ENCODE measurements around the gene MAL.
"Not testable (repeated sequence)": the region's sequence is repeated elsewhere in the genome, so short reads cannot be mapped to it uniquely, and the experiment has no call there.

MAL gene

GRCh38 chr2:95036596-95037383 lies 11.3 kb downstream of the MAL start:
- no peak for DNase-seq

DNA sequence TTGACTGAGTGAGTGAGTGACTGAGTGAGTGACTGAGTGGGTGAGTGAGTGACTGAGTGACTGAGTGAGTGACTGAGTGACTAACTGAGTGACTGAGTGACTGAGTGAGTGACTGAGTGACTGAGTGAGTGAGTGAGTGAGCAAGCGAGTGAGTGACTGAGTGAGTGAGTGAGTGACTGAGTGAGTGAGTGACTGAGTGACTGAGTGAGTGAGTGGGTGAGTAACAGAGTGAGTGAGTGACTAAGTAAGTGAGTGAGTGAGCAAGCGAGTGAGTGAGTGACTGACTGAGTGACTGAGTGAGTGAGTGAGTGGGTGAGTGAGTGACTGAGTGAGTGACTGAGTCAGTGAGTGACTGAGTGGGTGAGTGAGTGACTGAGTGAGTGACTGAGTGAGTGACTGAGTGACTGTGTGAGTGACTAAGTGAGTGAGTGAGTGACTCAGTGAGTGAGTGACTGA lies 11.9 kb downstream of the MAL start:
- DNase-seq: no peak

DNA sequence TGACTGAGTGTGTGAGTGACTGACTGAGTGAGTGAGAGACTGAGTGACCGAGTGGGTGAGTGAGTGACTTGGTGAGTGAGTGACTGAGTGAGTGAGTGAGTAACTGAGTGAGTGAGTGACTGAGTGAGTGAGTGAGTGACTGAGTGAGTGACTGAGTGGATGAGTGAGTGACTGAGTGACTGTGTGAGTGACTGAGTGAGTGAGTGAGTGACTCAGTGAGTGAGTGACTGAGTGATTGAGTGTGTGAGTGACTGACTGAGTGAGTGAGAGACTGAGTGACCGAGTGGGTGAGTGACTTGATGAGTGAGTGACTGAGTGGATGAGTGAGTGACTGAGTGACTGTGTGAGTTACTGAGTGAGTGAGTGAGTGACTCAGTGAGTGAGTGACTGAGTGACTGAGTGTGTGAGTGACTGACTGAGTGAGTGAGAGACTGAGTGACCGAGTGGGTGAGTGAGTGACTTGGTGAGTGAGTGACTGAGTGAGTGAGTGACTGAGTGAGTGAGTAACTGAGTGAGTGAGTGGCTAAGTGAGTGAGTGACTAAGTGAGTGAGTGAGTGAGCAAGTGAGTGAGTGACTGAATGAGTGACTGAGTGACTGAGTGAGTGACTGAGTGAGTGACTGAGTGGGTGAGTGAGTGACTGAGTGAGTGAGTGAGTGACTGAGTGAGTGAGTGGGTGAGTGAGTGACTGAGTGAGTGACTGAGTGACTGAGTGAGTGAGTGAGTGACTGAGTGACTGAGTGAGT lies 12.5 kb downstream of the MAL start:
- not testable (repeated sequence) for DNase-seq

GRCh38 chr2:95038635-95039298 lies 13.3 kb downstream of the MAL start:
- no peak for DNase-seq

GRCh38 chr2:95039363-95039762 lies 13.9 kb downstream of the MAL start:
- no peak for DNase-seq

GRCh38 chr2:95039978-95040377 lies 14.5 kb downstream of the MAL start:
- no peak for DNase-seq

DNA sequence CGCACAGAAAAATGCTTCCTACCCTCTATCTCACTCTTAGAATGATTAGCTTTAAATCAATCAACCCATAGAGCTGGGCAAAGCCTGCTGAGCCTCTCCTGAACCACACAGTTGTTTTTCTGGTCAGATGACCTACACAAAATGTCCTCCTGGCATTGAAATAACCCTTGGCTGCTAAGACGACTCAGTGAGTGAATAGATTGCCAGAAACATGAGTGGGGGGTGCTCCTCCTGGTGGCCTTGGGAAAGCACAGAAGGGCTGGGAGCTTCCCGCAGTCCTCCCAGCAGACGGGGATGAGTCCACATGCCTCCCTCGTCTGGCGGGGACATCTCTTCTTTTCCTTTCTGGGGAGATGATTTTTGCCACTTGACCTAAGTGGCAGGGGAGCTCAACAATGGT lies 14.9 kb downstream of the MAL start:
- no peak for DNase-seq

GRCh38 chr2:95041060-95041823 lies 15.7 kb downstream of the MAL start:
- DNase-seq: no peak

- DNase-seq: no peak
Measured at GRCh38 chr2:95041824-95042442, 16.4 kb downstream of the MAL start.

DNA sequence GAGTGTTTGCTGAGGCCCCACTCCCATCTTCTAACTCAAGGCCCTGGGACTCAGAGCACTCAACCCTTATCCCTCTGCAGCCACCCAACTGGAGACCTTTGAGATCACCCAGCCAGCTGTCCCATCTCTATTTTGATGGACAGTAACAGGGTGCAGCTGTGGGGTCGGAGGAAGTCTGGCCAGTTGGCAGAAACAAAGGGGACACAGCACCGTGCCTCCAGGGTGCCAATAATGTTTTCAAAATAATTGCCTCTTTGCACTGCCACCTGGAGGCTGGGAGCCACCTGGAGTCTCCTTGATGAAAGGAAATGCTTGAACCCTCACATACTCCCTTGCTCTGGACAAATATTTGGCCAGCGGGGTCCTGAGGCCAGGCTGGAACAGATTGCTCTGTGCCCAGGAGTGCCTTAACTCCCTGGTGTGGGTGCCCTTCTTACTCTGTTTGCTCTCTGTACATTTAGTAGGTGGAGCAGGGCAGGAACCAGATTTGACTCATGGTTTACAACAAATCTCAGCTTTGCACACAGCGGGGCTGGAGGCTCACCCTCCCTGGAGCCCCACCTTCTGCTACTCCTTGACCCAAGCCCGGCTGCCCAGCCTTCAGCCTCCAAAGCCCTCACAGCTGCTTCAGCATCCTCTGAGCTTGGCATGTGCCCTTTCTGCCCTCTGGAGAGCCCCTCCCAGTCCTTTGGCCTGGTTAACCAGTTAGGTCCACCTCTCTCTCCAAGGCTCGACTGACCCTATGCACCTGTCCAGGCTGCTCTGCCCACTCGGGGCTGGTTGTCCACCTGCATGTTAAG lies 17.2 kb downstream of the MAL start:
- no peak for DNase-seq

- no peak for DNase-seq
Measured at GRCh38 chr2:95043300-95044093, 18.0 kb downstream of the MAL start.

- DNase-seq: no peak
Measured at GRCh38 chr2:95044601-95045000, 19.1 kb downstream of the MAL start.

GRCh38 chr2:95046371-95047112 lies 21.0 kb downstream of the MAL start:
- no peak for DNase-seq

- no peak for DNase-seq
Measured at GRCh38 chr2:95047629-95048510, 22.4 kb downstream of the MAL start.

- no peak for DNase-seq
Measured at GRCh38 chr2:95048825-95049682, 23.5 kb downstream of the MAL start.

- no peak for DNase-seq
Measured at GRCh38 chr2:95049683-95049955, 24.1 kb downstream of the MAL start.

DNA sequence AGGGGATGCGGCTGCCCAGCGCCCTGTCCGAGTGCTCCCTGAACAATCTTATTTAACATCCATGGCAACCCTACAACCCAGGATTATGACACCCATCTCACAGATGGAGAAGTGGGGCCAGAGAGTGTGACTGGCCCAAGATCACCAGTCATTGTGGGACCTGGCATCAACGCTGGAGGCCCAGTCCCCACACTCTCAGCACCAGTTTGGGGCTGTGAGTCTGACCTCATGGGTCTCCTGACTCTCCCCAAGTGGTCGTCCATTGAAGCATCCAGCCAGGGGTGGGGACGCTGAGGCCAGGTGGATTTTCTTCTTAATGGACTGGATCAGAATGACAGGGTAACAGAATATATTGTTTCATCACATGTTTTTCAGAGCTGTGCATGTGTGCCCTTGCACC lies 24.5 kb downstream of the MAL start:
- DNase-seq: no peak

Data from KG1 (cell line).